Myocyte (in vitro differentiated cells): ENCODE results near the gene MTCL1. TPM values are rescaled to one million over a fixed set of nuclear protein-coding genes. Genes with fewer than 3 reads are reported as not detected.

Experiments
- DNase-seq: peaks from one replicate; pipeline ENCODE4 v3.0.0-alpha.2; 2012; ENCODE audit warnings: low read depth
- total RNA-seq: library from RNA; depleted of rRNA; stranded (reverse); fragments of >200 nt; gene quantifications from 2 replicates; pipeline ENCODE4 v1.2.3, GENCODE V29; 2014

Gene MTCL1
- total RNA-seq, 1 donor from 2014 or later: 65.7 TPM

GRCh38 chr18:8709248-8710059 is 4.1 kb downstream of the MTCL1 start:
- DNase-seq: no peak

- no peak for DNase-seq
Observed at GRCh38 chr18:8711736-8712135, 6.4 kb downstream of the MTCL1 start.

GRCh38 chr18:8713691-8714090 is 8.3 kb downstream of the MTCL1 start:
- no peak for DNase-seq

- no peak for DNase-seq
Observed at GRCh38 chr18:8715599-8715998, 10.2 kb downstream of the MTCL1 start.

GRCh38 chr18:8717011-8717770 is 11.8 kb downstream of the MTCL1 start:
- DNase-seq: no peak

- DNase-seq: no peak
Observed at GRCh38 chr18:8718401-8718913, 13.1 kb downstream of the MTCL1 start.

GRCh38 chr18:8719192-8719591 is 13.8 kb downstream of the MTCL1 start:
- no peak for DNase-seq

GRCh38 chr18:8720141-8720540 is 14.8 kb downstream of the MTCL1 start:
- DNase-seq: no peak

- DNase-seq: no peak
Observed at GRCh38 chr18:8721094-8721669, 15.8 kb downstream of the MTCL1 start.

GRCh38 chr18:8721716-8722115 is 16.4 kb downstream of the MTCL1 start:
- DNase-seq: peak; percentile 6

- DNase-seq: no peak
Observed at GRCh38 chr18:8722946-8723820, 17.8 kb downstream of the MTCL1 start.

- DNase-seq: no peak
Observed at GRCh38 chr18:8724452-8724851, 19.1 kb downstream of the MTCL1 start.

GRCh38 chr18:8726281-8726680 is 20.9 kb downstream of the MTCL1 start:
- DNase-seq: no peak

- DNase-seq: no peak
Observed at GRCh38 chr18:8726963-8727705, 21.8 kb downstream of the MTCL1 start.

- DNase-seq: peak; percentile 59
Observed at GRCh38 chr18:8730080-8730827, 24.9 kb downstream of the MTCL1 start.

GRCh38 chr18:8732442-8733360 is 27.3 kb downstream of the MTCL1 start:
- DNase-seq: no peak

- no peak for DNase-seq
Observed at GRCh38 chr18:8734496-8734895, 29.1 kb downstream of the MTCL1 start.

GRCh38 chr18:8735274-8735673 is 29.9 kb downstream of the MTCL1 start:
- DNase-seq: no peak
